22Rv1 (cell line): ENCODE results near the gene GANC.

ENCODE experiments used
- CTCF ChIP-seq: fragments of 450-650 bp; IDR thresholded peaks from 2 replicates; pipeline ENCODE4 v1.5.1; 2017; ENCODE audit warnings: mild to moderate bottlenecking
- ZFX ChIP-seq: fragments of 450-650 bp; IDR thresholded peaks from 2 replicates; pipeline ENCODE4 v1.6.1; 2017; ENCODE audit warnings: antibody characterized with exemption, borderline replicate concordance

- TF ChIP-seq CTCF: no peak
- no peak for TF ChIP-seq ZFX
Observed at GRCh38 chr15:42359985-42360384, 87.0 kb downstream of the GANC start.
